Measurements from ENCODE around the gene DOK7. TPM values are rescaled to one million over a fixed set of nuclear protein-coding genes. Genes with fewer than 3 reads are reported as not detected.

Gene DOK7
- total and polyA plus RNA-seq, 2 of the 4 experiments (the other 2 are of a cell fraction) = not detected

- WGBS, 2 experiments (ENCODE audit: extremely low coverage in 2 of 2, insufficient read length in 1 of 2) = 95% methylated on average over 13 of the region's 23 CpGs; no CpG with 5 or more reads in 1 of the 2 experiments
- no TSS peak for BruUV-seq (replicated peaks)
- Histone ChIP-seq H3K56ac (ENCODE audit: extremely low read depth, insufficient read depth, low read length) (no peak overlapping the region), H4K8ac (ENCODE audit: low read depth in 2 of 2, low read length in 2 of 2) (no peak overlapping the region), H4K91ac (ENCODE audit: insufficient read depth, low read depth, low read length) (no peak overlapping the region), H2BK20ac (ENCODE audit: low read depth, low read length) (no peak overlapping the region), H3K4ac (ENCODE audit: low read depth, low read length) (no peak overlapping the region), H3K4me1 (ENCODE audit: control insufficient read depth, insufficient read depth, low read length) (no peaks in the 10 kb centered on the region), H3K9me3 (ENCODE audit: control insufficient read depth, insufficient read depth, low read length) (no peaks in the 10 kb centered on the region), H3K27ac (ENCODE audit: insufficient read depth, low read length) (no peak overlapping the region), H2BK120ac (ENCODE audit: low read depth, low read length) (no peak overlapping the region), H2BK15ac (ENCODE audit: low read depth, low read length) (no peak overlapping the region), H2BK5ac (ENCODE audit: low read depth, low read length, poor library complexity, severe bottlenecking) (no peak overlapping the region), H3K9ac (ENCODE audit: low read depth, low read length) (no peak overlapping the region), H4K20me1 (ENCODE audit: insufficient read depth, low read length) (peaks cover 8% of the 10 kb centered on the region), H3K14ac (replicated peaks; ENCODE audit: low read depth, low read length) (no peak overlapping the region), H3K27me3 (ENCODE audit: control insufficient read depth, insufficient read depth, low read length) (no peaks in the 10 kb centered on the region), H3K79me1 (ENCODE audit: low read depth in 1 of 2, low read length in 2 of 2) (peaks cover 0 to 4% of the 10 kb centered on the region in 2 experiments; a peak in 2 of 4 replicates), H3K36me3 (ENCODE audit: control insufficient read depth, insufficient read depth, low read length) (peaks cover 70% of the 10 kb centered on the region), H3K9me1 (ENCODE audit: insufficient read depth, low read length) (no peaks in the 10 kb centered on the region), H2AFZ (replicated peaks; ENCODE audit: low read length, poor library complexity) (no peak overlapping the region), H3K4me3 (ENCODE audit: insufficient read depth, low read depth, low read length) (no peak overlapping the region), H4K5ac (ENCODE audit: low read depth, low read length) (no peak overlapping the region), H3K4me2 (ENCODE audit: low read depth, low read length) (no peak overlapping the region), H2AK5ac (ENCODE audit: low read depth, low read length) (no peak overlapping the region), H3K23ac (ENCODE audit: low read depth, low read length) (no peak overlapping the region), H3K18ac (ENCODE audit: low read depth, low read length) (no peak overlapping the region), H2AK9ac (replicated peaks; ENCODE audit: low read depth, low read length, poor library complexity) (no peak overlapping the region)
- TF ChIP-seq RFX5 (IDR thresholded peaks at IDR 0.05; ENCODE audit: low read depth, low read length) = no peak
- TF ChIP-seq MAFK (IDR thresholded peaks at IDR 0.05; ENCODE audit: low read depth, low read length) = no peak
- no peak for TF ChIP-seq USF2 (IDR thresholded peaks at IDR 0.05; ENCODE audit: low read depth, low read length)
- TF ChIP-seq POLR2A (IDR thresholded peaks at IDR 0.05; ENCODE audit: low read depth, low read length) = no peak
- TF ChIP-seq RCOR1 (IDR thresholded peaks at IDR 0.05; ENCODE audit: insufficient replicate concordance, low read length) = no peak
- TF ChIP-seq SMC3 (IDR thresholded peaks at IDR 0.05; ENCODE audit: low read depth, low read length) = no peak
- no peak for TF ChIP-seq ELK1 (IDR thresholded peaks at IDR 0.05; ENCODE audit: borderline replicate concordance, low read depth, low read length)
- no peak for TF ChIP-seq CEBPB (IDR thresholded peaks at IDR 0.05; ENCODE audit: low read depth, low read length)
- no peak for TF ChIP-seq BHLHE40 (IDR thresholded peaks at IDR 0.05; ENCODE audit: low read depth, low read length)
- no peak for TF ChIP-seq MAZ (IDR thresholded peaks at IDR 0.05; ENCODE audit: borderline replicate concordance, low read depth, low read length)
- no peak for TF ChIP-seq NFE2L2 (IDR thresholded peaks at IDR 0.05; ENCODE audit: low read depth, low read length)
- no peak for TF ChIP-seq CHD1 (IDR thresholded peaks at IDR 0.05; ENCODE audit: low read depth, low read length)
- TF ChIP-seq RAD21 (IDR thresholded peaks at IDR 0.05; ENCODE audit: low read length) = no peak
- no peak for TF ChIP-seq FOS (IDR thresholded peaks at IDR 0.05; ENCODE audit: low read depth, low read length)
- no peak for TF ChIP-seq CTCF (conservative IDR thresholded peaks at IDR 0.05; ENCODE audit: low read depth, low read length)
- no peak for TF ChIP-seq MXI1 (IDR thresholded peaks at IDR 0.05; ENCODE audit: borderline replicate concordance, low read depth, low read length)
- intact Hi-C loops (cut with micrococcal nuclease) = no loop called here
- ChIA-PET POLR2A (ENCODE audit: unreplicated experiment) (no interaction called here), CTCF (no interaction called here)
- in situ Hi-C loops (cut with MboI; ENCODE audit: low sequenced_read_pairs) = no loop called here
- no peak for ATAC-seq (ENCODE audit: low read depth)
- no peak for DNase-seq
- dilution Hi-C loops (cut with HindIII; ENCODE audit: low sequenced_read_pairs, unreplicated experiment) = no loop called here
Observed at GRCh38 chr4:3519468-3520264, 56.6 kb downstream of the DOK7 start.
